IPS DF 19.7 (cell line): ENCODE results near the gene FUNDC2.

ENCODE experiments used
- DNase-seq: peaks from one replicate; pipeline ENCODE4 v3.0.0-alpha.2; 2013; ENCODE audit warnings: low read depth, low spot score

Gene FUNDC2

DNA sequence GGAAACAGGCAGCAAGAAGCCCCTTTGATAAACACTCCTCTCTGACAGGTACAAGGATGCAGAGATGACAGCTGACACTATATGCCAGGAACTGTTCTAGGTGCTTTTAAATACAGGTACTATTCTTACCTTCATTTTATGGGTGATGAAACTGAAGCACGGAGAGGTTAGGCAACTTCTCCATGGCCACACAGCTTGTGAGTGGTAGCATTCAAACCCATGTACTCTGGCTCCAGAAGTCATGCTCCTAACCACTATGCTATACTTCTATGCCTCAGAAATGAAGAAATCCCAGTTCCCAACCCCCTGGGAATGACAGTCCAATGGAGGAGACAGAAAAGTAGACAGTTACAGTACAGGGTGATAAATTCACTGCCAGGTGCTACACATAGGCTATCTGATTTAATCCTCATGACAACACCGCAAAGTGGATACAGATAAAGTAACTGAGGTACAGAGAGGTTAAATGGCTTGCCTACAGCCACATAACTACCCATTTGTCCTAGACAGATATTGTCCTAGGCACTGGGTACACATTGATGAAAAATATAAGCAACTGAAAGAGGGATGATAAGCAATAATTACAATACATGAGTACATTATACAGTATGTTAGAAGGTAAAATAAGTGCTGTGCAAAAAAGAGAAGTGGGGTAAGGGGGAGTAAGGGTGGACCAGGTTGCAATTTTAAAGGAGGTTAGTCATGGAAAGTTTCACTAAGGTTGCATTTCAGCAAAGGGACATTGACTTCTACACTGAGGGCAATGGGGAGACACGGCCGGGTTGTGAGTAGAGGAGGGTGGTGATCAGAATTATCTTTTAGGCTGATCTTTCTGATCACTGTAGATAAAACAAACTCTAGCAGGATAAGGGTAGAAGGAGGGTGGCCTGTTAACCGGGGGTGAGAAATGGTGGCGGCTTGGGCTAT is 2.5 kb upstream of the FUNDC2 start:
- DNase-seq, result no peak

GRCh38 chrX:155026420-155026726 is 271 bp upstream of the FUNDC2 start:
- no peak for DNase-seq

- DNase-seq, result no peak
Observed at GRCh38 chrX:155027509-155028066, 944 bp downstream of the FUNDC2 start.

GRCh38 chrX:155028129-155028528 is 1.5 kb downstream of the FUNDC2 start:
- DNase-seq, result no peak

GRCh38 chrX:155028877-155029291 is 2.2 kb downstream of the FUNDC2 start:
- no peak for DNase-seq

- no peak for DNase-seq
Observed at GRCh38 chrX:155031657-155032056, 5.0 kb downstream of the FUNDC2 start.

DNA sequence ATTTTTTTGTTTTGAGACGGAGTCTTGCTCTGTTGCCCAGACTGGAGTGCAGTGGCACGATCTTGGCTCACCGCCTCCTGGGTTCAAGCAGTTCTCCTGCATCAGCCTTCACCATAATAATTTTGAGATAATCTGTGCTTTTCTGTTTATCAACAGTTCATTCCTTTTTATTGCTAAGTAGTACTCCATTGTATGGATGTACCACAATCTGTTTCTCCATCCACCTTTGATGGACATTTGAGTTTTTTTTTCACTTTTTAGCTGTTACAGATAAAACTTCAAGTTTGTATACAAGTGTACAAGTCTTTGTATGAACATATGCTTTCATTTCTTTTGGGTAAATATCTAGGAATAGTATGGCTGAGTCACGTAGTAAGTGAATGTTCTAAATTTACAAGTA is 9.0 kb downstream of the FUNDC2 start:
- no peak for DNase-seq

- DNase-seq, result no peak
Observed at GRCh38 chrX:155046129-155046810, 19.6 kb downstream of the FUNDC2 start.

DNA sequence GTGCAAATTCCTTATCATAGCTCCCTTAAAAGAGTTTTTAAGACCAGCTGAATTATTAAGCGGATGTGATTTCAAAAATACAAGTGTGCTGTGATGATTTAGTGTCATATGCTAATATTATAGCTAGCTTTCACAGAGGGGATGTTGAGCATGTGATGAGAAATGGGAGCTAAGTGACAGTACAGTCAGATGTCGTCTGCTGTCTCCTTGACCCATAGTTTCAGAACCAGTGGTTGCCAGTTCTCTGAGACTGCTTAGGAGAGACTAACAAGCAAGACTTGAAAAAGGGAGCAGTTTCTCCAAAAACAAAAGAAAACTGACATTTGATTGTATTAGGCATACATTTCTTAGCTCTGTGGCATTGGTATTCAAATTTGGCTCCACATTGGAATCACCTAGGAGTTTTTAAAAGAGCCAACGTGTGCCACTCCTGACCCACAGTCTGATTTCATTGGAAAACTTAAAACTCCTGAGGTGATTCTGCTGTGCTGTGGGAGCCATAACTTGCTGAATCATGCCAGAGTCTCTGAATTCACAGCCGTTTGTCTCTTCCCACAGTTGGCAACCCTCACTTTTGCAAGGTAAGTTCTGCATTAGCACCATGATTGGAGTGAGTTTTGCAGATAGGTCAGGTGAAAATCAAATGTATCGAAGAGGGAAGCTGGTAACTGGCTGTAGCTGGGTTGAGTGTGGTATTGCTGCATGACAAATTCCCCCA is 20.3 kb downstream of the FUNDC2 start:
- DNase-seq, result no peak

DNA sequence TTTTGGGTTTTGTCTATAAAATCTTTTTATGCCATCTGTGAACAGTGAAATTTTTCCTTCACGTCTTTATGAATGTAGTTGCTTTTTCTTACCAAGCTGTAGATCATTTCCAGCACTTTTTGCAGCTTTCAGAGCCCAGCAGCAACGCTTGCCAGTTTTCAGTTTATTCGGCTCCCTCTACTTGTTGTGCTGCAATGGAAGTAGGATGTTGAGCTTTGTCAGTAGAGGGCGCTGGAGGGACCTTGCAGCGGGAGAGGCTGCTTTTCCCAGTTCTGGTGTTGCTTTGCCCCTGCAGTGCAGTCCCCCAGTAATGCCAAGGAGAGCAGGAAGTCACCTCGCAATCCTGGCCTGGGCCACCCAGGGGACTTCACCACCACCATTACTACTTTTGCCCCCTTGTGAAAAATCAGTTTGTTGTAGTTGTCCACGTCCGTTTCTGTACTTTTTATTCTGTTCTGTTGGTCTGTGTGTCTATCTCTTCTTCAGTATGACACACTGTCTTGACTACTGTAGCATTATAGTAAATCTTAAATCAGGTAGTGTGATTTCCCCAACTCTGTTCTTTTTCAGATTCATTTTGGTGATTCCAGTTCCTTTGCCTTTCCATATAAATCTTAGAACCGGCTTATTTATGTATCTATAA is 22.5 kb downstream of the FUNDC2 start:
- DNase-seq, result no peak

DNA sequence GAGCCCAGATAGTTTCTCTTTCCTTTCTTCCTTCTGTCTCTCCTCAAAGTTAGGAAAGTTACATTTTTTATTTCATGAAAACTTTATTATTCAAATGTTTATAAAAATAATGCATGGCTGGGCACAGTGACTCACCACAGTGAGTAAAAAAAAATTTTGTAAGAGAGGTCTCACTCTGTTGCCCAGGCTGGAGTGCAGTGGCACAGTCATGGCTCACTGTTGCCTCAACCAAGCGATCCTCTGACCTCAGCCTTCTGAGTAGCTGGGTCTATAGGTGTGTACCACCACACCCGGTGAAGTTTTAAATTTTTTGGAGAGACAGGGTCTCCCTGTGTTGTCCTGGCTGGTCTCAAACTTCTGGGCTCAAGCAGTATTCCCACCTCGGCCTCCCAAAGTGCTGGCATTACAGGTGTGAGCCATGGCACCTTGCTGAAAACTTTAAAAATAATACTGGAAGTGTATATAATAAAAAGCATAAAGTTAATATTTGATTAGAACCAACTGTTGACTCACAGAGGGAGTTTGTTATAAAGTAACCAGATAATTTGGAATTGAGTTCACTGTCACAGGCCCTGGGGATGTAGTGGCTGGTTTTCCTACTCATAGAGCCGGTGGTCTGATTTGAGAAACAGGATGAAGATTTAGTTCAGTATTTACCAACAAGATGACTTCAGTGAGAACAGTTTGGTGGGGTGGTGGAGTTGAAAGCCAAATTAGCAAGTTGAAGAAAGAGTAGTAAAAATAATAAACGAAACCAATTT is 26.3 kb downstream of the FUNDC2 start:
- no peak for DNase-seq

- DNase-seq, result no peak
Observed at GRCh38 chrX:155053656-155054055, 27.0 kb downstream of the FUNDC2 start.

DNA sequence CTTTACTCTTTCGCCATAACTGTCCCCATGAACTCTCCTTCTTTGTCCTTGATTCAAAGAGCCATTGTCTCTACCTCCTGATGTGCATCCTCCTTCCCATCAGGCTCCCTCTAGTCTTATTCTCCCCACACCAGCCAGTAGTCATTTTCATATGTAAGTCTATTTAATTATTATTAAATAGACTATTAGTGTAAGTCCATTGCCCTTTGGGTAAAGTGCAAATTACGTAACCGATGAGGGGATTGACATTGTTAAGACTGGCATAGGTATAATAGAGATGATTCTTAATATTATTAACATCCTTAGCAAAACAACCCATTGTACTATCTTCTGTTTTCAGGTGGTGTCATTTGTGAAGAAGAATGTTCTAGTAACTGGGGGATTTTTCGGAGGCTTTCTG is 27.6 kb downstream of the FUNDC2 start:
- DNase-seq, result no peak

GRCh38 chrX:155055494-155055893 is 28.9 kb downstream of the FUNDC2 start:
- DNase-seq, result no peak

DNA sequence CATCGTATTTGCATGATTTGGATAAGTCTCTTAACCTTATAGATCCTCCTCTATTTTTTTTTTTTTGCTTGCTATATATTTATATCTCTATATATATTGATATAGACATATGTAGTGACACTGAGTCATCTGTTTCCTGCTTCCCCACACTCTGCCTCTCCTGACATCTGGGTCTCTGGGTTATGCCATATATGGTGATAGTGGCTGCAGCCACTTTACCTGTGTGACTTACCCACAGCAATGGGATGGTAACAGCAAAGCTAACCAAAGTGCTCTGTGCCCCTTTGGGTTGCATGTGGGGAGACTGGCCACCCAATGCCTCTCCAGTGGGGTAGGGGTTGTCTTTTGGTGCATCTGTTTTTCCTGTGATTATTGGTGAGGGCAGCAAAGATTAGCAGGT is 29.8 kb downstream of the FUNDC2 start:
- DNase-seq, result no peak

GRCh38 chrX:155056877-155057792 is 30.5 kb downstream of the FUNDC2 start:
- DNase-seq, result peak; percentile 48

DNA sequence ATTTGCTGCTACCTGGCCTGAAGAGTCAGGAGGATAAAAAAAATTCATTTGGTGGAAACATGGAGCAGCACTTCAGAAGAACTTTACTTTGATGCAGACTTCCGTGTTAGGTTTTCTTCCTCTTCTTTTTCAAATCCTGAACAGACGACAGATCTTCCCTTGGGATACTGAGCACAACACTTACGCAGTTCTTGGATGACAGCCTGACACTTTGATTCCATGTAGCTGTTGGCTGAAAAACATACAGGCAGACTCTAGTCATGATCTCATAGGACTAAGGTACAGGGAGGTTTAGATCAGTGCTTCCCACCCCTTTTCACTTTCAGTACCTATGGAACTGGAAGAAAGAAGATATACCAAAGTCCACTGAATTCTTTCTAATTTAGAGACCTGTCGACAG is 35.1 kb downstream of the FUNDC2 start:
- no peak for DNase-seq

GRCh38 chrX:155065035-155065734 is 38.5 kb downstream of the FUNDC2 start:
- no peak for DNase-seq

- DNase-seq, result no peak
Observed at GRCh38 chrX:155068165-155068564, 41.5 kb downstream of the FUNDC2 start.
